ENCODE measurements around the gene PRIMA1.

Gene PRIMA1

DNA sequence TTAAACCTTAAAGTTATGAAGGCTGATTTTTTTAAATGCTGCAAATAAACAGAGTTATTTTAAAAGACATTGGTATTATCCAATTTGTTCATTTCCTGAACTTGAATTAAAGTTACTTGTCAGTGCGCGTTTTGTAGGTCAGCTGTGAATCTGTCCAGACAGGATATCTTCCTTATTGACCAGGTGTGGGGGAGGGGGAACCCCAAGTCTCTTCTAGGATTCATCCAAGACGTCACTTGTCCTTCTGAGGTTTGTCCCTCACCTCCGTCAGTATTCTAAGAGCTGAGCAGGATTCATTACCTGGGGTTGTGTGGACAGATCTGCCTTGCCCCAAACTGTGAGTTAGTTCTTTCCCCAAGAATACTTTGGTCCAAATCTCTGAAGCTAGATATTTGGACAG is 8.8 kb upstream of the PRIMA1 start:
- DNase-seq (ENCODE audit: low read depth in 3 of 3), result no peak

DNA sequence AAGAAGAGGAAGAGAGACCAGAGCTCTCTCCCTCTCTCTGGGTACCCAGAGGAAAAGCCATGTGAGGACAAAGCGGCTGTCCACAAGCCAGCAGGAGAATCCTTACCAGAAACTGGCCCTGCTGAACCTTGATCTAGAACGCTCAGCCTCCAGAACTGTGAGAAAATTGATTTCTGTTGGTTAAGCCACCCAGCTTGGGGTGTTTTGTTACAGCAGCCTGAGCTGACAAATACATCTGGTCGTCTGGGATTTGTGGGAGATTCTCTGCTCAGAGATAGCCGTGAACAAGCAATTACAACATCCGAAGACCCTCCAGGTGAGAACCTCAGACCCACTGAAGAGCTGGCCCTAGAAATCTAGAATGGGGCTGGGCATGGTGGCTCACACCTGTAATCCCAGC is 6.5 kb upstream of the PRIMA1 start:
- no peak for DNase-seq (ENCODE audit: low read depth in 3 of 3)

DNA sequence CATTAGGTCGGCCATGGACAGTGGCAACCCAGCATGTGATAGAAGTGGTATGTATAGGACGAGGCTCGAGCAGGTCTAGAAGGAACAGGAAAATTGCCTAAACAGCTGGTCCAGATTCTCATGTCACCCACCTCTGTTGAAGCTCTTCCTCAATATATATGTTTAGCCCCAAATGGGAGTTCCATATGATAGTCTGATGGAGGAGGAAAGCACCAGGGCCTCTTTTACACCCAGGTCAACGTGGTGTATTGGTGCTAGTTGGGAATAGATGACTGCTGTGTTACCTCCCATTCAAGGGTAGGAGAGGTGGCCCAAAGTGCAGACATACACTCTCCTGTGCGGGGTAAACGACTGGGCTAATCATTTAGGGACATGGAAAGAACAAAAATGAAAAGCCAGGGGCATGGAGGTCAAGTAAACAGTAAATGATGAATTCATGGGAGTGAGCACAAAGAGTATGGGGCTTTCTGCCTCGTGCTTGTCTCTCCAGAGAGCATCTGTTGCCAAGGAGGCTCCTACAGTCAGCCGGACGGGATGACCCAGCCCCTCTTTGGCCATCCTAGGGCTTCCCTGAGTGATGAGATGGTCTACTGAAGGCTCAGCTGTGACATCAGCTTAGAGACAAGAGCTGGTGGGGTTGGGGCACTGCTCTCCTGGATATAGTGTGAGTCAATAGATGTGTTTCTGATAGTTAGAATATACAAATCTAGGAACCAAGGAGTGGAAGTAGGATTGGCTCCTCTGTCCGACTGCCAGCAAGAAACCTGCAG is 5.5 kb upstream of the PRIMA1 start:
- DNase-seq (ENCODE audit: low read depth in 3 of 3), result no peak

DNA sequence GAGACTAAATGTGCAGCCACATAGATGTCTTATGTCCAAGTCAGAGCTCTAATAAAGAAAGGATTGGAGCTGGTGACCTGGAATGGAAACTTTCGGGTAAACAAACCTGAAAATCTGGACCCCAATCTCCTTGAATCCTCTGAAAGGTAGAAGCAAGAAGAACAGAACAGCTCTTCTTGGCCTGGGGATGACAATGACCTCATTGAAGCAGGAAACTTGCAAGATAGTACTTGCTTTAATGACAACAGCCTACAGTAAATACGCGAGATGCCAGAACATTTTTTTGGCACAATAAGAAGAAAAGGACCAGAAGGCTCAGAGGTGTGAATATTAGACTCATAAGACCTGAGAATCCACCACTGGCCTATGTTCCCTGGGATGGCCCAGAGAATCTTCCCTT is 4.1 kb upstream of the PRIMA1 start:
- no peak for DNase-seq (ENCODE audit: low read depth in 3 of 3)

DNA sequence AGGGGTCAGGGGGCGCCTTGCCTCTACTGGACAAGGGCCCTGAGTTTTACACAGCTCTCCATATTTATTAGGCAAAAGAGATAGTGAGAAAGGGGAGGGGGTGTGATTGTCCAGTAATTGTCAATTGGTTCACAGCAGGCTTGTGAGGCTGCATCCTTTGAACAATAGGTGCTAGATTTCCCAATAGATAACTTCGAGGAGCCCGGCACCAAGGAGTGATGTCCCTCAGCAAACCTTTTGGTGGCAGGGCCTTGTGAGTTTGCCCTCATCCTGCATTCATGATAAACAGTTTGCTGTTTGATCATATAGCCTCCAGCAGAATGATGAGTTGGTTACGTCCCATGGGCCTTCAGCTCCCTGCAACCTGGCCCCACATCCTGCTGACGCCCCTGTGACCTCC is 2.7 kb upstream of the PRIMA1 start:
- DNase-seq (ENCODE audit: low read depth in 3 of 3), result no peak

DNA sequence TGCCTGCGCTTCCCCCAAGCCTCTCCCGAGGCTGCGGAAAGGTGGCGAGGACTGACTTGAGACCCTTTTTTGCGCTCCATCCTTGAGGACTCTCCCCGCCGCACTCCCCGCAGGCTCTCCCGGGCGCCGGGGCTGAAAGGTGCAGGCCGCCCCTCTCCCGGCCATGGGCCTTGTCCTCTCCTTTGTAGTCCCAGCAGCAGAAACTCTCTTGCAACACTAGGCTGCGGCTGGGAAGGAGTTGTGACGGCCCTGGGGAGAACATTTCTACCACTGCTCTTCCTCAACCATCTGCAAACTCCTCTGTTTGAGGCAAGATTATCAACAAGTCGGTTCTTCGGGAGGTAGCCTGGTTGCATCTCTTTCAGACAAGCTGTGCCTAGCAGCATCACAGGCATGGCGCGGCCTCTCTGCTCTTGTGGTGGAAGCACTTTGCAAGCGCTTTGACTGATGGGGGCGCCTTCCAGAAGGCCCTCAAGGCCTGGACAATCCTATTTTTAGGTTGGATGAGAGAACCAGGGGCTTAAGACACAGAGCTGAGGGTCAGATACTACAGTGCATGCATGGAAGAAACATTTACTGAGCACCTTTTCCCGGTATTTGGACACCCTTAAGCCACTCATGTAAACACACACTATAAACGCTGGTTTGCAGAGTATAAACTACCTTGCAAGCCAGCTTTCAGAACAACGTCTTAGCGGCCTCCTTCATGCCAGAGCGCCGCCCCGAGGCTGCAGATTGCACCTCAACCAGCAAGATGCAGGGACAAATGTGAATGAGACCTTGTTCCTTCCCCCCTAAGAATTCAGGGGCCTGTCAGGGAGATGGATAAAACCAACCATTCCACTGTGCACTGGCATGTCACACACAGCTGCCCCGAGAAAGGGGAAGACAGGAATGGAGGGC is 1.2 kb upstream of the PRIMA1 start:
- no peak for DNase-seq (ENCODE audit: low read depth in 3 of 3)

DNA sequence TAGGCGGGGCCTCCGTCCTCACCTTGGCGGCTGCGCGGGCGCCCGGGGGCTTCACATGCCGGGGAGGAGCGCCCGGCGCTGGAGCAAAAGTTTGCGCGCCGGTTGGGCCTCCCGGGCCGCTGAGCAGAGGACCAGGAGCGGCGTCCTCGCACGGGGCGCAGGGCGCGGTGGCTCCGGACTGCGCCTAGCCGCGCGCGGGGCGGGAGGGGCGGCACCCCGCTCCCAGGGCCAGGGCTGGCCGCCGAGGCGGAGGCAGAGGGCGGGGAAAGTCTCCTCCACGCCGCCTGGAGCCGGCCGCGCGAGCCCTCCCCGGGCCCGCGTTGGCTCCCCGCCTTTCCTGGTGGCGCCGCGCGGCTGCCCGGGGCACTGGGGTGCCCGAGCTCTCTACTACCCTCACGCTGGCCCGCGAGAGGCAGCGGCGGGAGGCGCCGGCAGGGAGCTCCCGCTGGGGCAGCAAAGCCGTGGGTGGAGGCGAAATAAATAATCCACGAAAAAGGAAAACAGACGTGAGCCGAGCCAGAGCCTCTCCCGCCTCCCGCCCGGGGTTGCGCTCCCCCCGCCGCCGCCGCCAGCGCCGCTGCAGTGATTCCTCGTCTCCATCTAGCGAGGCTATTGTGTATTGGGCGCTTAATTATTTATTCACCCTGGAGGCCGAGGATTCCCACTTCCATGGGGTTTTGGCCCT is 400 bp upstream of the PRIMA1 start:
- DNase-seq (ENCODE audit: low read depth in 3 of 3), result no peak

DNA sequence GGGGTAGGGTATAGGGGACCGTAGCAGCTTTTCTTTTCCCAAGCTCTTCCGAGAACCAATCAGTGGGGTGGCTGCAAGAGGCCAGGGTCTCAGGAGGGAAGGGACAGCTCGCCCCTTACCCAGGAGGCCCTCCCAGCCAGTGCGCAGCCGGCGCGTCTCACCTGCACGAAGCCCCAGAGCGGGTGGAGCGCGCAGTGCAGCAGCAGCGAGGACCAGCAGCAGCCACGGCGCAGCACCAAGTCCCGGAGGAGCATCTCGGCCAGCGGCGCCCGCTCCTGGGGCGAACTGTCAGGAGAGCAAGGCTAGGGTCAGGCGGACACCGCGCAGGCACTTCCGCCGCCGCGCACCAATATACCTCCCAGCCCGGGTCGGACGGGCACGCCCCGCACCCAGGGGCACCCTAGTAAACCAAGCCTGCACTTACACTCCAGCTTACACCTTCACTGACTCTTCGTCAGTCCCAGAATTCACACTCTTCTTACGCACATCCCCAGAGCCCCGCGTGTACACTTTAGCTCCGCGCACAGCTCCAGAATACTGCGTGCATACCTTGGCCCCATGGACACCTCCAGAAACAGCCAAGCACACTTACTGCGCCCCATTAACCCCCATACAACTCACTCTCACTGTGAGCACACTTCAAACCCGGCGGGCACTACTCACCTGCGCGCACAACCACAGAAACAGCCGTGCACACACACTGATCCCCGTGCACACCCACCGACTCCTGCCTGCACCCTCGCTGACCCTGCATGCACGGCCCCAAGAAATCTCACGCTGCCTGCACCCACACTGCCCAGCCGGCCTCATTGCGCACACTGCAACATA is 606 bp downstream of the PRIMA1 start:
- no peak for DNase-seq (ENCODE audit: low read depth in 3 of 3)

DNA sequence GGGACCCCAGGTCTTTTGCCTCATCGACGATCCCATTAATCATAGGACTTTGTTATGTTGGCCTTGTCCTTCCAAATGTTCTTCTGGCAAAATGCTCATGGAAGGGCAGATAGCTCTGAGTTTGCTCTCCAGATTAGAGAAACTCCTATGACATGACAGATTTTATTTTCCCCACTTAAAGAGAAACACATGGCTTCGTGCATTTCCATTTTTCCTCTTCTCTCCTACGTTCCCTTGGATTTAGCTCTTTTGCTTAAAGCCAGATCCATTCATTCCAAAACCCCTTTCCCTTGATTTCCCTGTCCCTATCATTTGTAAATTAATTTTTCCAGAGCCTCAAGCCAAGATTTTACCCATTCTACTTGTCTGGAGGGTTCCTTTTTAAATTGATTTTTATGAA is 2.9 kb downstream of the PRIMA1 start:
- no peak for DNase-seq (ENCODE audit: low read depth in 3 of 3)

DNA sequence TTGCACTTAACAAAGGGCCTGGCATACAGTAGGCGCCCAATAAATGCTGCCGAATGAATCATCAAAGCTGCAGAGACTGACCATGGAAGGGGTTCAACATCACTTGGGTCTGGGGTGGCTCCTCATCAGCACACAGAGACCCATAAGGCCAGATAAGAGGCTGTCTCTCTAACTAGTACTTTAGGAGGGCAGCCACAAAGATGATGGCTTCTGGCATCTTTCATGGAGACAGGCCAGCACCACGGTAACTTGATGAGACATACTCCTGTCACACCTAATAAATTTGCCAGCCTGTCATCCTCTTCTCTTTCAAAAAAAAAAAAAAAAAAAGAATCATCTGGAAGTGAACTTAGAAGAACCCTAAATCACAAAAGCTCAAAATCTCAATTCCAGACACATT is 3.4 kb downstream of the PRIMA1 start:
- no peak for DNase-seq (ENCODE audit: low read depth in 3 of 3)

DNA sequence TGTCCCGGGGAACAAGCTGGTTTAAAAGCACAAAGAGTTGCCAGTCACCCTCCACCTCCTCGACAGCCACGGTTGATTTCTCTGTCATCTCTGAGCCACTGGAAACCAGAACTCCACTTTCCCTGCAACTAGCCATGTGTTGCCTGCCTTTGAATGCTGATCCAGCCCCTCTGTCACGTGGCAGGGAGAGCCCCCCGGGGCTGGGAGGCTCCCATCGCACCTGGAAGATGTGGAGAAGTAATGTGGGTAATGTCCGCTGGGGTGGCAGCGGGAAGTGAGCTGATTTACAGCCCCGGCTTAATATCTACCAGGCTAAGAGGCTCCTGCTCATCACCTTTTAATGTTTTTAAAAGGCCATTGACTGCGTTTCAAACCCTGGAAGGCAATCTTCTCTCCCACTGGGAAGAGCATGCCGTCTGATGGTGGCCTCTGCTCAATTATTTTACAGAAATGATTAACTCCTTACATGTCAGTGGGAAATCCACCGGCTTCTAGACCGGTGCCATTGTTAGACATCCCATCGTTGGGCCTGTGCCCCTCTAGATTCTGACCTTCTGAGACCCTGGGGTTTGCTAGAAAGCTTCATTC is 7.4 kb downstream of the PRIMA1 start:
- no peak for DNase-seq (ENCODE audit: low read depth in 3 of 3)

DNA sequence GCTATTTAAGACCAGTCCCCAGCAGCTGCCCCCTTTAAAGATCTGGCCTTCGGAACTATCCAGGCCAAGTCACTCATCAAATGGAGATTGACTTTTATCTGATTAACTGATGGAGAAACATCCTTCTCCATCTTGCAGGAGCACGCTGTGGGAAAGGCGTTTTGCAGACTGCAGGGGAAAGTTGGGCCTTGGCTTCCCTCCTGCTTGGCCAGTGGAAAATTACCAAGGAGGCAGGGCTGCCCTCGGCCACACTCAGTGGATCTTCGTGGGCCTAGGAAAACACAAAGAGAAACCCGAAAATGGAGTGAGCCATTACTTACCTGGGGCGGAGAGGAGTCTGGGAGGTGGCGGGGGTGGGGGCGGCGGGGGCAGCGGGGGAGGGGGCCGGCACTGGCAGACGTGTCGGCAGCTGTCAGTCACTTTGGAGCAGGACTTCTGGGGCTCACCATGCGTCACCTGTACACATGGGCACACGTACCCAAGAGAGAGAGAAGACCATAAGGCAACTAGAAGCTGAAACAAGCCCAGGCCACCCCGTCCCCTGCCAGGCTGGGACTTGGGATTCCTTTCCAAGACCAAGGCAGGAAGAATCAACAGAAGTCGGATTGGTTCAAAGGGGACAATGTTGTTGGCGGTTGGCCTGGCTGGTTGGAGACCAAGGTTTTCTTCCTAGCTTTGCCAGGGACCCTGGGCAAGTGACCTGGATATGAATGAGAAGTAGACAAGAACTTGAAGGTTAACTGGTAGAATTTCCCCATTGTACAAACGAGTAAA is 9.2 kb downstream of the PRIMA1 start:
- DNase-seq (ENCODE audit: low read depth in 3 of 3), result no peak

DNA sequence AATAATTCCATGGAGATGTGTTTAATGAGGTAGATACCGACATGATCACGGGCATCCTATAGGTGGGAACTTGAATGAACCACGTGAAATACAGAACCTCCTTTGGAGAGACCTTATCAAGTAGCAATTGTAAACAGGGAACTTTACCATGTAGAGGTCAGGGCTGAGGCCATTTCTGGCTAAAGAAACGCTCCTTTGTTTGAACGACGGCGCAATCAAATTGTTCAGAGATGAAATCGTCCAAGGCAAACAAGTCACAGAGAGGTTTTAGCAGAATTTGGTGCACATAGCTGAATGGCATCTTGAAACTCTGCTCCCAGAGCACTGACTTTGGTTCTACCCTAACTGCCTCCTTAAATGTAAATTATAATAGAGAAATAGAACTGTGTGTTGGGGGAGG is 9.8 kb downstream of the PRIMA1 start:
- DNase-seq (ENCODE audit: low read depth in 3 of 3), result no peak

DNA sequence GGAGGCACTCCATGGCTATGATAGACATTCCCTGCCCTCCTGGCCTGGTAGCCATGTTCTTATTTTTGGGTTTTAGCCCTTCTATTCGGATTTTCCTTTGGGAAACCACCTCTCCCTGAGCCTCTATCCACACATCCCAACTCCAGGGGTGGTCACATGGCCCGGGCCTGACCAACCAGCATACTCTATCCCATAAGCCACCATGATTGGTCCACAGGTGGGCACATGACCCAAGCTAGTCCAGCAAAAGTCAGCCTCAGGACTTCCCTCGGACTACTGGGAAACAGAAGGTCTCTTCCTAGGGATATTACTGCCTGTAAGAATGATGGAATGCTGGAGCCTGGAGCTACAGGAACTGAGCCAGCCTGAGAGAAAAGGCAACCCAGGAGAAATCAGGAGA is 12.5 kb downstream of the PRIMA1 start:
- no peak for DNase-seq (ENCODE audit: low read depth in 3 of 3)

DNA sequence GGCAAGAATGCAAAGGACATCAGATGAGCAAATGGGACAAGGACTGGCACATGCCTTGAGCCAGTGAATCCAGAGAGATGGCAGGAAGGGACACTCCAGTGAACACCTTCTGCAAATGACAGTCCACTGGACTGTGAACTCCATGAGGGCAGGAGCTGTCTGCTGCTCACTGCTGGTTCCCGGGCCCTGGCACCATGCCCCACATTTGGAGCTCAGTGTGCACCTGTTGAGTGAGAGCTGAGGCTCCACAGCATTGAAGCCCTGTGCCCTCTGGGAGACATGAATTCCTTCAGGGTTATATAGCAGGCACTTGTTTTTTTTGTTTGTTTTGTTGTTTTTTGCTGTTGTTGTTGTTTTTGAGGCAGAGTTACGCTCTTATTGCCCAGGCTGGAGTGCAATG is 13.1 kb downstream of the PRIMA1 start:
- no peak for DNase-seq (ENCODE audit: low read depth in 3 of 3)

DNA sequence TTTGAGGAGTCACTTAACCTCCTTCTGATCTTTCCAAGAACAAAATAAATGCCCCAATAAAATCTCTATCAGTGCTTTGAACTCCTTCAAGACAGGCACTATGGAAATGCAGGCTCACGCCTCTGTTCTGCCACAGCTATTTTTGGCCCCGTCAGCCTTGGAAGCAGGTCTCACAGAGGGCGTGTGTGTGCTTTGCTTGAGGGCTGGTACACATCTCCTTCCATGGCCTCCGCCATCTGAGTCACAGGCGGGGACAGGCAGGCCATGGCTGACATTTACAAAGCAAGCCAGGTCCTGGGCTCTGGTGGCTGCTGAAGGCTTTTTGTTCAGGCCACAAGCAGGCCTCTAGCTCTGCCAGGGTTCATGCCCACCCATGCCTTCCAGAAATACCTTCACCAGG is 16.0 kb downstream of the PRIMA1 start:
- no peak for DNase-seq (ENCODE audit: low read depth in 3 of 3)

DNA sequence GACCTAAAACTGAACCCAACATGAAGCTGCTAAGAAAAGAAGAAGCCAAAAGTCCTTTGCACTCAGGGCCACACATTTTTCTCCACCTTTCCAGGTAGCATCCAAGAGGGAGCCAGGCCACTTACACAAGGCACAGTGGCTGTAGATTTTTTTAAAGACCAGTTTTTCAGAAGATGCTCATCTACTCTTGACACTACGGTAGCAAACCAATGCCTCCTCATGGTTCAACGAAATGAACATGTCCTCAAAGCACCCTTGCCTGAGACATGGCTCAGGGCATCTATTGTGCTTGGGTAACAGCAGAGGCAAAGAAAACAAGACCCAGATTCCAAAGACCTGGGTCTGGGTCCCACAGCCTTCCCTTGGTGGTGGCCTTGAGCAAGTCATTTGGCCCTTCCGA is 22.3 kb downstream of the PRIMA1 start:
- DNase-seq (ENCODE audit: low read depth in 3 of 3), result no peak

DNA sequence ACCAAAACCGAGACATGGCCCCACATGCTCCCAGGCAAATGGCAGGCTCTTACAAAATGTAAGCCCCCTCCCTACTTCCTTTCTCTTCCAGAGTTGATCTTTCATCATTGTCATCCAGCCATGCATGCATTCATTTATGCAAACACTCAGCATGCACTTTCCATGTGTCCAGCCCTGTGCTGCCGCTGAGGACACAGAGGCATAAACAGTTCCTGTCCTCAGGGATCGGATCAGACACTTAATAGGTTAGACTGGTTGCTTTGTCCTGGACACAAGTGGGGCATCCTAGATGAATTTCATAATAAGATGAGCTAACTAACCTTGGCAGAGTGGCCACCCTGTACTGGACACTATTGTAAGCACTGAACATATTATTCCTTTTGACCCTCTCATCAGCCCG is 23.1 kb downstream of the PRIMA1 start:
- no peak for DNase-seq (ENCODE audit: low read depth in 3 of 3)

DNA sequence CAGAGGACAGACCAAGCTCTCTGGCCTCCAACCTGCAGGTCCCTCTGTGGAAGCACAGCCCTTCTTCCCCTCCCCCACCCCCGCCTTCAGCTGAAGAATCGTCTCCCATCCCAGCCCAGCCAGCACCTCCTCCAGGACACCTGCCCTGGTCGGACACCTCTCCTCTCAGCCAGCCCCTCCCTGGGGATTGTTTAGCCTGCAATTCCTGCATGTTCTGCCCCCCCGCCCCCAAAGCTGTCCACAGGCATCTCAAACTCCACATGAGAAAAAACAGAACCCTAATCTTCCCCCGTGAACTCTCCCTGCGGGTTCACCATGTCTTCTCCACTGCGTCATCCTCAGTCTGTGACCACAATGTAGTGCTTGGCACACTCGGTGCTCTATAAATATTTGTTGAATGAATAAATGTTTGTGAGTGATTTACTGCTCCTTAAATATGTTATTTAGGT is 24.1 kb downstream of the PRIMA1 start:
- no peak for DNase-seq (ENCODE audit: low read depth in 3 of 3)

DNA sequence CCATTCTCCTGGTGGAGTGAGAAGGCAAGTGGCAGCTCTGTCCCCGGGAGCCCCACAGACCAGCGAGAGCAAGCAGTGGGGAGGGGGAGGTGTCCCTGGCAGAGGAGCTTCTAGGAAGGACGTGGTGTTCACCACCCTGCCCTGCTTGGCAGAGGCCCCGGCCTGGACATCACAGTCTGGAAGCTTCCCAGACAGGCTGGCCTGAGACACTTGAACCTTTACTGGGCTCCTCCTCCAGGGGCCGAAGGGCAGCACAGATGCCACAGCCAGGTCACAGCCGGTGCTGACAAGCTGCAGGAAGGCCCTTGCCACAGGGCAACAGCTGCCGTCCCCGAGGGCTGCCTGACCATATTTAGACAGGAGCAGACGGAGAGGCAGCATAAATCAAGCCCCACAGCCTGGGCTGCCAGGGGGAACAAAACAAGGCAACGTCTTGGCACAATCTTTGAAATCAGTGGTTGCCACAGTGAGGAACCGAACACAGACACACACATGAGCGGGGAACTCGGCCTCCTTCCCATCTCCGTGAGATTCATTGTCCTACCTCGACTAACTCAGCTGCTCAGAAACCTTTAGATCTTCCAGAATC is 28.5 kb downstream of the PRIMA1 start:
- DNase-seq (ENCODE audit: low read depth in 3 of 3), result no peak

All from stimulated activated CD4-positive, alpha-beta T cell treated with anti-CD3 and anti-CD28 coated beads, TNF-alpha, amount 100 ng/mL, for 48 hours (primary cell).